Calu3 (cell line): ENCODE measurements around the gene DAZAP2. TPM values are rescaled to one million over a fixed set of nuclear protein-coding genes. Genes with fewer than 3 reads are reported as not detected.
A peak's percentile ranks its signal among the peaks of the same experiment; 100 is the strongest.

ENCODE experiments used
- BruUV-seq: library from RNA; stranded (reverse); fragments of 400-500 nt; replicated peaks from 2 replicates; lab custom pipeline; 2021; lab: Mats Ljungman, UMichigan
- CTCF ChIA-PET: fragments of 300-600 bp; sonication (Branson Sonifier 250); formaldehyde crosslinking; loops from one replicate; lab custom pipeline; 2022; ENCODE audit warnings: antibody characterized with exemption; lab: Charles Lee
- DNase-seq: peaks from one replicate; pipeline ENCODE4 v3.0.0; 2022
- H3K27ac Mint-ChIP-seq: one replicate; pipeline ENCODE4 v1.8.0; 2022; ENCODE audit warnings: mixed read lengths; ENCODE audit not compliant: unreplicated experiment
- H3K27me3 Mint-ChIP-seq: one replicate; pipeline ENCODE4 v1.8.0; 2022; ENCODE audit warnings: mixed read lengths; ENCODE audit not compliant: unreplicated experiment
- H3K36me3 Mint-ChIP-seq: one replicate; pipeline ENCODE4 v1.8.0; 2022; ENCODE audit warnings: mild to moderate bottlenecking, moderate library complexity, mixed read lengths; ENCODE audit not compliant: insufficient read depth, unreplicated experiment
- H3K4me1 Mint-ChIP-seq: one replicate; pipeline ENCODE4 v1.8.0; 2022; ENCODE audit warnings: mild to moderate bottlenecking, low read depth, mixed read lengths; ENCODE audit not compliant: unreplicated experiment
- H3K4me3 Mint-ChIP-seq: one replicate; pipeline ENCODE4 v1.8.0; 2022; ENCODE audit warnings: mild to moderate bottlenecking, low read depth, moderate library complexity, mixed read lengths; ENCODE audit not compliant: unreplicated experiment
- H3K9me3 Mint-ChIP-seq: one replicate; pipeline ENCODE4 v1.8.0; 2022; ENCODE audit warnings: low read depth, mixed read lengths; ENCODE audit not compliant: unreplicated experiment
- intact Hi-C: fragments of 100-400 bp; cut with micrococcal nuclease; formaldehyde crosslinking; loops from one replicate; pipeline ENCODE4 v1.10.0; 2022; ENCODE audit not compliant: unreplicated experiment
- total RNA-seq: library from RNA; stranded (reverse); gene quantifications from 2 replicates; pipeline ENCODE4 v1.2.3, GENCODE V29; 2022
- TF ChIP-seq, protein P1 (sequence below): fragments of 200-600 bp; IDR thresholded peaks from one replicate; pipeline ENCODE4 v1.8.0; 2022; ENCODE audit warnings: antibody characterized with exemption; ENCODE audit not compliant: unreplicated experiment

The DAZAP2 gene
- total RNA-seq, 1 experiment from 2014 or later = 103 TPM

DNA sequence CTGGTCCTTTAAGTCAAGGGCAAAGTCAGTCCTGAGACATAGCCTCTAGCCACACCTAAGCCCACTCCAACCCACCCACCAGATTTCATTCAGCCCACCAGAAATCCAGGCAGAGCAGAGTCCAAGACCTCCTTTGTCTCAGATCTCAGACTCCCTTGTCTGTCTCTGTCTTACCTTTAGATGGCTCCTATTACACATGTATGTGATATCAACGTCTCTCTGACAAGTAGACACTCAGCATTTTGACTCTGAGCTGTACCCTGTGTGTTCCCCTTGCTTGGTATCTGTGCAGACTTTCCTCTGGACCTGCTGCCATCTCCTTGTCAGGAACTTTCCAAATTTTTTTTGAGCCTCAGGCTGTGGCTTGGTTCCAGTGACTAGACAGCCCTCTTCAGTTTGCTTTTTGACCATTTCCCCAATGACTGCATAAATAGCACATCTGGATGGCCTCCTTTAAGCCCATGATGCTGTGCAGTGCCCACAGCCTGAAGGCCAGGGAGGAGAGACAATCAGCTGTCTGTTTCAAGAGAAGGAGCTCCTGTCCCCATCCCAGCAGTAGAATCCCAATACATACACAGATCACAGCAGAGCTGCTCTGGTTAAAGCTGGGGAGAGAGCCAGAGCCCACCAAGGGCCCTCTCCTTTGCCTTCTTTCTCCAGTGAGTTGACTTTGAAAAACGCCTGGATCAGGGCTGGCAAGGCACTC, 27.8 kb upstream of the DAZAP2 start:
- H3K36me3 Mint-ChIP-seq = no peaks in the 10 kb centered on the region
- no peaks in the 10 kb centered on the region for H3K4me1 Mint-ChIP-seq
- peaks cover 8% of the 10 kb centered on the region for H3K27me3 Mint-ChIP-seq
- intact Hi-C loops = no loop called here
- no peak for DNase-seq
- H3K4me3 Mint-ChIP-seq = no peak overlapping the region
- H3K9me3 Mint-ChIP-seq = no peaks in the 10 kb centered on the region
- no peak overlapping the region for H3K27ac Mint-ChIP-seq
- no TSS peak for BruUV-seq
- CTCF ChIA-PET = no interaction called here
- TF ChIP-seq, protein P1, sequence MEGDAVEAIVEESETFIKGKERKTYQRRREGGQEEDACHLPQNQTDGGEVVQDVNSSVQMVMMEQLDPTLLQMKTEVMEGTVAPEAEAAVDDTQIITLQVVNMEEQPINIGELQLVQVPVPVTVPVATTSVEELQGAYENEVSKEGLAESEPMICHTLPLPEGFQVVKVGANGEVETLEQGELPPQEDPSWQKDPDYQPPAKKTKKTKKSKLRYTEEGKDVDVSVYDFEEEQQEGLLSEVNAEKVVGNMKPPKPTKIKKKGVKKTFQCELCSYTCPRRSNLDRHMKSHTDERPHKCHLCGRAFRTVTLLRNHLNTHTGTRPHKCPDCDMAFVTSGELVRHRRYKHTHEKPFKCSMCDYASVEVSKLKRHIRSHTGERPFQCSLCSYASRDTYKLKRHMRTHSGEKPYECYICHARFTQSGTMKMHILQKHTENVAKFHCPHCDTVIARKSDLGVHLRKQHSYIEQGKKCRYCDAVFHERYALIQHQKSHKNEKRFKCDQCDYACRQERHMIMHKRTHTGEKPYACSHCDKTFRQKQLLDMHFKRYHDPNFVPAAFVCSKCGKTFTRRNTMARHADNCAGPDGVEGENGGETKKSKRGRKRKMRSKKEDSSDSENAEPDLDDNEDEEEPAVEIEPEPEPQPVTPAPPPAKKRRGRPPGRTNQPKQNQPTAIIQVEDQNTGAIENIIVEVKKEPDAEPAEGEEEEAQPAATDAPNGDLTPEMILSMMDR = no peak

DNA sequence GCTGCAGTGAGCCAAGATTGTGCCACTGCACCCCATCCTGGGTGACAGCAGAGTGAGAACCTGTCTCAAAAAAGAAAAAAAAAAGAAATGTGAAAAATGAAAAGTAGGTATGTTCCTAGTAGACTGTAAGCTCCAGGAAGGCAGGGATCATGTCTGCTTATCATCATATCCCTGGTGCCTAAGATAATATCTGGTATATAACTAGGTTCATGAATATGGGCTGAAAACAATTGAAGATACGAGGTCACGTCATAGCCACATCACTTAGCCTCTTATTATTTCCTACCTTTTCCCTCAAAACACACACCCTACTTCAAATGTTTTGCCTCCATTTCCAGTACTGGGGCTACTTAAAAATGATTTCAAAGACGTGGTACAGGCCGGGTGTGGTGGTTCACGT, 23.7 kb upstream of the DAZAP2 start:
- DNase-seq = no peak
- Mint-ChIP-seq H3K9me3 (no peaks in the 10 kb centered on the region), H3K4me1 (peaks cover 16% of the 10 kb centered on the region), H3K27me3 (peaks cover 8% of the 10 kb centered on the region), H3K4me3 (no peak overlapping the region), H3K27ac (no peak overlapping the region), H3K36me3 (peaks cover 11% of the 10 kb centered on the region)
- no TSS peak for BruUV-seq
- intact Hi-C loops = no loop called here
- CTCF ChIA-PET = no interaction called here
- TF ChIP-seq, protein P1 = no peak

DNA sequence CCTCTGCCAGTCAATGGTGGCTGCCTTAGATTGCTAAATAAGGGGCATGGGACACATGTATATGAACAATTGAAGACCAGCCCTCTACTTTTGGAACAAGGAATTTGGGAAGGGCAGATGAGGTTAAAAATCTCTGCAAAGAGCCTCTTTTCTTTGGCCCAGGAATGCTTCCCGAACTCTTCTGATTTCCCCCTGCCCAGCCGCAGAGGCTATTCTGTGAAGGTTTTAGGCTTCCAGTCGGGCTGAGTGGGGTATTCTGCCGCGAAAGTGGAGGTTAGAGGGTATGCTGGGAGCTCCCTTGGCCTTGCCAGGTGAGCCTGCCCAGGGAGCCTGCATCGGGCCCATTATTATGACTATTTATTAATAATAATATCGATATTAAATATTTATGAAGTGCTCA, 22.0 kb upstream of the DAZAP2 start:
- CTCF ChIA-PET = interaction anchor here (0.6 kb wide), 1 partner anchor 158 kb away, joined by 3 read pairs; no protein-coding TSS in a partner anchor
- no peak for DNase-seq
- H3K36me3 Mint-ChIP-seq = peaks cover 11% of the 10 kb centered on the region
- H3K27me3 Mint-ChIP-seq = no peaks in the 10 kb centered on the region
- H3K4me1 Mint-ChIP-seq = peaks cover 16% of the 10 kb centered on the region
- H3K27ac Mint-ChIP-seq = no peak overlapping the region
- no peak overlapping the region for H3K4me3 Mint-ChIP-seq
- intact Hi-C loops = no loop called here
- TF ChIP-seq, protein P1 = no peak
- no TSS peak for BruUV-seq
- no peaks in the 10 kb centered on the region for H3K9me3 Mint-ChIP-seq

DNA sequence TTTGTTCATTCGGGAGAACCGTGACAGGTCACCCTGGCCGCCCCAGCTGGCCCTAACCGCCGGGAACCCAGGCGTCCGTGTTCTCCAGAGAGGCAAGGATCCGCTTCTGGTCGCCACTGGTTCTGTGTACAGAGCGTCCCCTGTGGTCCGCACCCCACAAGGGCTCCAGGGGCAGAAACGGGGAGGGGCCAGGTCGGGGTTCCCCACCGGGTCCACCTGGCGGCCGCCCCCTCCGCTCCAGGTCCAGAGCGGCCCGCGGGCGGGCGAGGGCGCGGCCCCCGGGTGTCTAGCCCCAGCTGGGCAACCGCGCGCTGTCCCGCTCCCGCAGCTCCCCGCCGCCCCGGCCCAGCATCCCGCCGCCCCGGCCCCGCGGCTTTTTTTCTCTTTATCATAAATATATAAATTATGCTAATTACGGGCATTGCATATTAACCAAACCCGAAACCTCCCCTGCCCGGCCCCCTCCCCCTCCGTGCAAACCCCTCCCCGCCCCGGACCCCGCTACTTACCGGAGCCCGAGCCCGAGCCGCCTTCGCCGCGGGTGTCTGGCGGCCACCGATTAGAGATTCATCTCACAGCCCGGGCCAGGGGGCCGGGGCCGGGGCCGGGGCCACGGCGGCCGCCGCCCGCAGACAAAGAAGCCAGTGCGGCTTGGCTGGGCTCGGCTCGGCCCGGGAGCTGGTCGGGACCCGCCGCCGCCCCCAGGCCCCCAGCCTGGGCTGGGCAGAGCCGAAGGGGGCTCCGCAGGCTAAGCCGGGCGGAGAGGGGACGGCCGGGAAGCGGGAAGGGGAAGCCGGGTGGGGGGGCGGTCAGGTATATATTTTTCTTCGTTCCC, 21.3 kb upstream of the DAZAP2 start:
- Mint-ChIP-seq H3K9me3 (no peaks in the 10 kb centered on the region), H3K36me3 (peaks cover 11% of the 10 kb centered on the region), H3K27me3 (no peaks in the 10 kb centered on the region), H3K27ac (peak overlapping the region; percentile 80), H3K4me1 (peaks cover 16% of the 10 kb centered on the region), H3K4me3 (peak overlapping the region; percentile 69)
- intact Hi-C loops = no loop called here
- CTCF ChIA-PET = interaction anchor here (0.6 to 1.4 kb wide), 8 partner anchors 21 to 658 kb away, joined by 3 to 7 read pairs (median 4); partner anchors contain the start of gene DAZAP2
- no TSS peak for BruUV-seq
- DNase-seq = peak; percentile 49
- TF ChIP-seq, protein P1 = no peak
